Glutamatergic neuron (in vitro differentiated cells): ENCODE measurements around the gene ACSS1. TPM values are rescaled to one million over a fixed set of nuclear protein-coding genes. Genes with fewer than 3 reads are reported as not detected.

Experiments used
- DNase-seq: peaks from one replicate; pipeline ENCODE4 v3.0.0; 2022
- H3K27ac Mint-ChIP-seq: one replicate; pipeline ENCODE4 v1.8.0; 2020; ENCODE audit warnings: mild to moderate bottlenecking, mixed read lengths, inconsistent platforms; ENCODE audit not compliant: unreplicated experiment
- H3K27me3 Mint-ChIP-seq: one replicate; pipeline ENCODE4 v1.8.0; 2020; ENCODE audit warnings: mild to moderate bottlenecking, moderate library complexity, mixed read lengths, inconsistent platforms; ENCODE audit not compliant: unreplicated experiment
- H3K36me3 Mint-ChIP-seq: one replicate; pipeline ENCODE4 v1.8.0; 2020; ENCODE audit warnings: mild to moderate bottlenecking, mixed read lengths, inconsistent platforms; ENCODE audit not compliant: unreplicated experiment
- H3K4me1 Mint-ChIP-seq: one replicate; pipeline ENCODE4 v1.8.0; 2020; ENCODE audit warnings: mild to moderate bottlenecking, low read depth, mixed read lengths, inconsistent platforms; ENCODE audit not compliant: unreplicated experiment
- H3K4me3 Mint-ChIP-seq: one replicate; pipeline ENCODE4 v1.8.0; 2020; ENCODE audit warnings: mild to moderate bottlenecking, mixed read lengths, inconsistent platforms; ENCODE audit not compliant: unreplicated experiment
- H3K9me3 Mint-ChIP-seq: one replicate; pipeline ENCODE4 v1.8.0; 2020; ENCODE audit warnings: mild to moderate bottlenecking, moderate library complexity, mixed read lengths, inconsistent platforms; ENCODE audit not compliant: unreplicated experiment
- CTCF ChIP-seq: fragments of 200-600 bp; sonication (generic); IDR thresholded peaks from one replicate; pipeline ENCODE4 v1.5.0; 2021; ENCODE audit not compliant: partially characterized antibody, unreplicated experiment
- total RNA-seq: library from RNA; stranded (reverse); fragmentation: NEBNext Ultra II Directional; extraction: Animal tissue kit (Norgen Biotek cat#: 25700); gene quantifications from one replicate; pipeline ENCODE4 v1.2.1, GENCODE V29; 2021; ENCODE audit not compliant: unreplicated experiment

The ACSS1 gene
- total RNA-seq, 1 donor from 2014 or later = not detected

- H3K4me3 Mint-ChIP-seq = no peak overlapping the region
- H3K27ac Mint-ChIP-seq = no peak overlapping the region
- DNase-seq = no peak
- H3K4me1 Mint-ChIP-seq = peaks cover 2% of the 10 kb centered on the region
- TF ChIP-seq CTCF = no peak
- H3K27me3 Mint-ChIP-seq = peaks cover 26% of the 10 kb centered on the region
- H3K36me3 Mint-ChIP-seq = no peaks in the 10 kb centered on the region
- peaks cover 4% of the 10 kb centered on the region for H3K9me3 Mint-ChIP-seq
These were observed 21.2 kb upstream of the ACSS1 start for GRCh38 chr20:25079171-25079570.

- Mint-ChIP-seq H3K27ac (no peak overlapping the region), H3K4me3 (no peak overlapping the region), H3K9me3 (peaks cover 4% of the 10 kb centered on the region), H3K27me3 (peaks cover 23% of the 10 kb centered on the region), H3K36me3 (no peaks in the 10 kb centered on the region), H3K4me1 (peaks cover 2% of the 10 kb centered on the region)
- TF ChIP-seq CTCF = no peak
- no peak for DNase-seq
These were observed 20.7 kb upstream of the ACSS1 start for GRCh38 chr20:25078662-25079061.

DNA sequence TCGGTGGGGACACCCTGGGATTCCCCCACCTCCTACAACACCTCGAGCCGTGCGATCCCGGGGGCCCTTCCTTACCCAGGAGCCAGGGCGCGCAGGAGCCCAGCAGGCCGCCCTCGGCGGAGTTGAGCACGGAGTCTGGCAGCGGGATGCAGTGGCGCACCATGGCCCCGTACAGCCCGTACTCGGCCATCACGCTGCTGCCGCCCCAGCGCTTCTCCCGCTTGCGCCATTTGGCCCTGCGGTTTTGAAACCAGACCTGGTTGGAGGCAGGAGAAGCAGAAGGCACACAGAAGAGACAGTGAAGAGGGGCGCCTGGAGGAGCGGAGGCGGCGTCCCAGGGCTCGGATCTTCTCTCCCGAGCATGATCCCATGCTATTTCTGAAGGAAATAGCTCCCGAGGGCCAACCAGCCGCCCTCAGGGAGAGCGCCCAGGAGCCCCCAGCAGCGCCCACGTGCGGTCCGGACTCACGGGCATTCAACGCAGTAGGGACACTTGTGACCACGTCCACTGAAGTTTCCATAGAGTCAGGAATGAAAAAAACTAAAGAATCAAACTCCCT is 19.8 kb upstream of the ACSS1 start:
- H3K27me3 Mint-ChIP-seq = peaks cover 19% of the 10 kb centered on the region
- H3K36me3 Mint-ChIP-seq = no peaks in the 10 kb centered on the region
- H3K4me1 Mint-ChIP-seq = peaks cover 2% of the 10 kb centered on the region
- peak; percentile 57 for DNase-seq
- H3K4me3 Mint-ChIP-seq = peak overlapping the region; percentile 65
- no peak overlapping the region for H3K27ac Mint-ChIP-seq
- TF ChIP-seq CTCF = no peak
- H3K9me3 Mint-ChIP-seq = peaks cover 4% of the 10 kb centered on the region

DNA sequence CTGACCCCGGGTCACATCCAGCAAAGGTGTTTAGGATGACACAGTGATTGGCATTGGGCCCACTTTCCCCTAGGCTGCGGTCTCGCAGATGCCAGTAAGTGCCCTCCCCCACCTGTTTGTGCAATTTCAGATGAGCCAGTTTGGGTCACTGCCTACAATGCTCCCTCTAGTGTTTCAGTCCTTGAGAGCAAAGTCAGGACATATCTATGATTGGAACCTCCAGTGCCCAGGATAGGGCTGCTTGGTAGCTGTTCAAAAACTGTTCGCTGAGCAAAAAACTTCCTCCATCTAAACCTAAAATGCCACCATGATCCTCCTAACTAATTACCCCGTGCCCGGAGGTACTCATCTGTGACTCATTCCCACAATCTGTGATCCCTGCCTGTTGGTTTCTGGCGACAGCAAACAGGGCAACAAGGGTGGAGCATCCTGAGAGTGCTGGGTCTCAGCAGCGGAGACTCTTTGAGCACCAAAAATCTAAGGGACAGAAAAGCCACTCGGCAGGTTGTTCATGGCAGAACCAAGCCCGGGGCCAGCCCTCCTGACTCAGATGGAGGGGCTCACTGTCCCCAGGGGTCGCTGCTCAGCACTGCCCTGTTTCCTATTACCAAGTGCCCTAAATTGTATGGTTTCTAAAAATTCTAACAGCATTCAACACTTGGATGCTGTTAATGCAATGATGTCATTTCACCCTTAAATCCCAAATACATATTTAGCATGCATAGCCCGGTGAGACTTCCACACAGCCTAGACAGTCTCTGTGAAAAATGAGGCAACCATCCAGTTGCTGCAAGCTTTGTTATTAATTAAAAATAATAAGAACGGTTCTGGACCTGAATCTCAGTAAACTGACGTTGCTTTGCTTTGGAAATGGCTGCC is 19.0 kb upstream of the ACSS1 start:
- no peak for DNase-seq
- Mint-ChIP-seq H3K27ac (no peak overlapping the region), H3K27me3 (peaks cover 17% of the 10 kb centered on the region), H3K9me3 (peaks cover 4% of the 10 kb centered on the region), H3K4me1 (peaks cover 2% of the 10 kb centered on the region), H3K36me3 (no peaks in the 10 kb centered on the region), H3K4me3 (peak overlapping the region; percentile 46)
- peak; percentile 13 for TF ChIP-seq CTCF

DNA sequence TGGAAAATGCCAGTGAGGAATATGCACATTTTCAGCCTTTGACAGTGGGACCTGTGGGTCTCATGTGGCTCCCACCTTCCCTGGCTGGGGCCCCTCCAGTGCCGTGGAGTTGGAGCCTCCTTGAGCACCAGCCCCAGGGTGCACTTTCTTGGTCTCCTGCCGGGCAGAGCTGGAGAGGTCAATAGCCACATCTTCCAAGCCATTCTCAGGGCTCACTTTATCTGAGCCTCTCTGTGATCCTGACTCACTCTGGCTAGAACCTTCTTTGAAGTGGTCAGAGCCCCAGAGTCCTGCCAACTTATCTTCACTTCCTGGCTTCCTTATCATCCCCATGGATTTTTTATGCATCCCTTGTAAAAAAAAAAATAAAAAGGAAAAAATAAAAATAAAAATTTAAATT is 18.3 kb upstream of the ACSS1 start:
- H3K36me3 Mint-ChIP-seq = no peaks in the 10 kb centered on the region
- peaks cover 17% of the 10 kb centered on the region for H3K27me3 Mint-ChIP-seq
- TF ChIP-seq CTCF = no peak
- no peak overlapping the region for H3K27ac Mint-ChIP-seq
- no peak overlapping the region for H3K4me3 Mint-ChIP-seq
- no peak for DNase-seq
- H3K9me3 Mint-ChIP-seq = peaks cover 4% of the 10 kb centered on the region
- peaks cover 2% of the 10 kb centered on the region for H3K4me1 Mint-ChIP-seq
